Left ventricle myocardium inferior (tissue), 1 donor: ENCODE measurements around the gene G6PC3. TPM values are rescaled to one million over a fixed set of nuclear protein-coding genes. Genes with fewer than 3 reads are reported as not detected.
A peak's percentile ranks its signal among the peaks of the same experiment; 100 is the strongest.

Source experiments
- DNase-seq: peaks from one replicate; pipeline ENCODE4 v3.0.0-alpha.2; 2020
- H3K27ac ChIP-seq: fragments of 200-600 bp; replicated peaks from 2 replicates; pipeline ENCODE4 v1.8.0; 2021
- H3K27me3 ChIP-seq: fragments of 200-600 bp; 2 replicates; pipeline ENCODE4 v1.8.0; 2021; ENCODE audit warnings: low read depth
- H3K36me3 ChIP-seq: fragments of 200-600 bp; 2 replicates; pipeline ENCODE4 v1.8.0; 2021
- H3K4me1 ChIP-seq: fragments of 200-600 bp; 2 replicates; pipeline ENCODE4 v1.8.0; 2021
- H3K4me3 ChIP-seq: fragments of 200-600 bp; 2 replicates; pipeline ENCODE4 v1.8.0; 2021; ENCODE audit warnings: mild to moderate bottlenecking, moderate library complexity
- H3K9me3 ChIP-seq: fragments of 200-600 bp; replicated peaks from 2 replicates; pipeline ENCODE4 v1.8.0; 2021
- intact Hi-C: fragments of 100-400 bp; cut with micrococcal nuclease; formaldehyde crosslinking; loops from one replicate; pipeline ENCODE4 v1.11.0; 2022
- total RNA-seq: library from RNA; stranded (reverse); fragmentation: NEBNext Ultra II Directional; extraction: Animal tissue kit (Norgen Biotek cat#: 25700); gene quantifications from one replicate; pipeline ENCODE4 v1.2.1, GENCODE V29; 2021
- TF ChIP-seq, protein P1 (sequence below): fragments of 200-600 bp; IDR thresholded peaks from 2 replicates; pipeline ENCODE4 v1.8.0; 2021; ENCODE audit warnings: antibody characterized with exemption, mild to moderate bottlenecking, borderline replicate concordance
- donor health status: DM: no; HTN: yes; CAD: no; lungs with severe emphysema.

Gene G6PC3
- total RNA-seq, 1 donor from 2014 or later, result 29.3 TPM

DNA sequence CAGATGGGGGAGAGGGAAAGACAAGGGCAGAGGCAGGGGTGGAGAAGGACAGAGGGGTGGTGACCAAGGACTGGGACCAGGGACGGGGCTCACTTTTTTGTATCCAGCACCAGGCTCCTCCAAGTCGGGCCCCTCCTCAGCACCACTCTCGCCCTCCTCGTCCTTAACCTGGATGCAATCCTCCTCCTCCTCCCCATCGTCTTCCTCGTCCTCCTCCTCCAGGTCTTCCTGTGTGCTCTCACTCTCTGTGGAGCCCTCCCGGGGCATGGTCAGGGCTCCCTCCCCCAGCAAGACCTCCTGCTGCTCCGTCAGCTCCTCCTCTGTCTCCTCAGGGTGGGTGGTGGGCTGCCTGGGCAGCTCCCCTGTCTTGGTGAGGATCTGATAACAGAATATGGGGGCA is 16.8 kb downstream of the G6PC3 start:
- Histone ChIP-seq H3K4me1 (no peaks in the 10 kb centered on the region), H3K27me3 (no peaks in the 10 kb centered on the region), H3K36me3 (peaks cover 95% of the 10 kb centered on the region), H3K4me3 (no peak overlapping the region), H3K27ac (peak overlapping the region; percentile 16), H3K9me3 (no peaks in the 10 kb centered on the region)
- intact Hi-C loops, result no loop called here
- TF ChIP-seq, protein P1, sequence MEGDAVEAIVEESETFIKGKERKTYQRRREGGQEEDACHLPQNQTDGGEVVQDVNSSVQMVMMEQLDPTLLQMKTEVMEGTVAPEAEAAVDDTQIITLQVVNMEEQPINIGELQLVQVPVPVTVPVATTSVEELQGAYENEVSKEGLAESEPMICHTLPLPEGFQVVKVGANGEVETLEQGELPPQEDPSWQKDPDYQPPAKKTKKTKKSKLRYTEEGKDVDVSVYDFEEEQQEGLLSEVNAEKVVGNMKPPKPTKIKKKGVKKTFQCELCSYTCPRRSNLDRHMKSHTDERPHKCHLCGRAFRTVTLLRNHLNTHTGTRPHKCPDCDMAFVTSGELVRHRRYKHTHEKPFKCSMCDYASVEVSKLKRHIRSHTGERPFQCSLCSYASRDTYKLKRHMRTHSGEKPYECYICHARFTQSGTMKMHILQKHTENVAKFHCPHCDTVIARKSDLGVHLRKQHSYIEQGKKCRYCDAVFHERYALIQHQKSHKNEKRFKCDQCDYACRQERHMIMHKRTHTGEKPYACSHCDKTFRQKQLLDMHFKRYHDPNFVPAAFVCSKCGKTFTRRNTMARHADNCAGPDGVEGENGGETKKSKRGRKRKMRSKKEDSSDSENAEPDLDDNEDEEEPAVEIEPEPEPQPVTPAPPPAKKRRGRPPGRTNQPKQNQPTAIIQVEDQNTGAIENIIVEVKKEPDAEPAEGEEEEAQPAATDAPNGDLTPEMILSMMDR, result no peak
- no peak for DNase-seq

DNA sequence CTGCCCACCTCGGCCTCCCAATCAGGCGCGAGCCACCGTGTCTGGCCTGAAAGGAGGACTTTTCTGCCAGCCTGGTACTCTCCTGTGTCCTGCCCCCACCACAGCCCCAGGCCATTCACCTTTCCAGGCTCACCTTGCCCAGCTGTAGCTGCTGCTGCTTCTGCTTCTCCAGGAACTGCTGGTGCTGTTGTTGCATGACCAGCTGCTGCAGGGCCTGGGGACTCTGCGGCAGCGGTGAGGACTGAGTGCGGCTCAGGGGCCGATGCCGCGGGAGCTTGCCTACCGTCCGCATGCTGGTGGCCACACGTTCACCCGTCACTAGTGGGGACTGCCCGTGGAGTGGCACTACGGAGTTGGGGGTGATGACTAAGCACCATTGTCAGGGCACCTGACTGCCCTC is 17.7 kb downstream of the G6PC3 start:
- Histone ChIP-seq H3K27ac (no peak overlapping the region), H3K4me1 (no peaks in the 10 kb centered on the region), H3K9me3 (no peaks in the 10 kb centered on the region), H3K36me3 (peaks cover 95% of the 10 kb centered on the region), H3K27me3 (no peaks in the 10 kb centered on the region), H3K4me3 (no peak overlapping the region)
- intact Hi-C loops, result no loop called here
- TF ChIP-seq, protein P1, result no peak
- no peak for DNase-seq

GRCh38 chr17:44091200-44091997 is 20.9 kb downstream of the G6PC3 start:
- TF ChIP-seq, protein P1, result no peak
- intact Hi-C loops, result no loop called here

DNA sequence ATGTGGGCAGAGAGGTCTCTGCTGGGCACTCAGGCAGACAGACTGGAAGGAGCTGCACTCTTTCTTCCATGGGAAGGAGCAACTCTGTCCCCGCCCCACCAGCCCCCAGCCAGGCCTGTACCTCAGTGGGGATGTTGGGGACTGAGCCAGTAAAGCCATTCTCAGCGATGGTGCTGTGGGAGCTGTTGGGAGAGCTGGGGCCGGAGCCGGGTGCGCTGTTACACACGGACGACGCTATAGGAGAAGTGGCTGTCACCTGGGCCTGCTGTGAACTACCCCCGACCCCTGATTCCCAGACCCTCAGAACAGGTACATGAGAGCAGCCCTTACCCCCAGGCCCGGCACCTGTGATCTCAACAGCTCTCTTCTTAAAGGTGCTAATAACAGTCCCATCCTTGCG is 21.5 kb downstream of the G6PC3 start:
- TF ChIP-seq, protein P1, result no peak
- DNase-seq, result no peak
- H3K27me3 ChIP-seq, result no peaks in the 10 kb centered on the region
- no peak overlapping the region for H3K27ac ChIP-seq
- H3K9me3 ChIP-seq, result no peaks in the 10 kb centered on the region
- H3K4me3 ChIP-seq, result no peak overlapping the region
- intact Hi-C loops, result no loop called here
- peaks cover 37% of the 10 kb centered on the region for H3K4me1 ChIP-seq
- peaks cover 67% of the 10 kb centered on the region for H3K36me3 ChIP-seq

More at GRCh38 chr17:44091200-44091997, 20.9 kb downstream of the G6PC3 start:
- H3K27me3 ChIP-seq, result no peaks in the 10 kb centered on the region
- H3K36me3 ChIP-seq, result peaks cover 73% of the 10 kb centered on the region
- peaks cover 30% of the 10 kb centered on the region for H3K4me1 ChIP-seq
- DNase-seq, result no peak
- no peak overlapping the region for H3K27ac ChIP-seq
- H3K9me3 ChIP-seq, result no peaks in the 10 kb centered on the region
- H3K4me3 ChIP-seq, result no peak overlapping the region

DNA sequence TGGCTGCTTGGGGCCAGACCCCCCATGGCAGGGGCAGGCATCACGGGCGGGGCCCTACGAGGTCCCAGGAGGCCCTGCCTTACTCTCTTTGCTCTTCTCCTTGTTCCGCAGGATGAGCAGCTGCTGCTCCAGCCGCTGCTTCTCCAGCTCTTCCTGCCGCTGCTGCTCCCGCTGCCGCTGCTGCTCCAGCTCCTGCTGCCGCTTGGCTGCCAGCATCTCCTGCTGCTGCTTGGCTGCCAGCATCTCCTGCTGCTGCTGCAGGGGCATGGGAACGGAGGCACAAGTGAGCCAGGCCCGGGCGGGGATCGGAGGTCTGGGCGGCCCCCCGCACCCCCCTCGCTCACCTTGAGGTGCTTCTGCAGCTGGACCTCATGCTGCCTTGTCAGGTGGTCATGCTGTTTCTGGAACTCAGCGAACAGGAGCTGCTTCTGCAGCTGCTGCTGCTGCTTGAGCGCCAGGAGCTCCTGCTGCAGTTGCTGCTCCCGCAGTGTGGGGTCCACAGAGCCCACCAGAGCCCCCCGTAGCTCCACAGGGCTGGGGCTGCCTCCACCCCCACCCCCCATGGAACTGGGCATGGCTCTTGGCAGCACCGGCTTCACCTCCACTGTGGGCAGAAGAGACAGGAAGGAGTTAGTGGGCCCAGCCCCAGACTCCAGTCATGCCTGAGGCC is 22.8 kb downstream of the G6PC3 start:
- H3K27ac ChIP-seq, result no peak overlapping the region
- no peak overlapping the region for H3K4me3 ChIP-seq
- DNase-seq, result no peak
- TF ChIP-seq, protein P1, result no peak
- no peaks in the 10 kb centered on the region for H3K9me3 ChIP-seq
- no peaks in the 10 kb centered on the region for H3K27me3 ChIP-seq
- peaks cover 50% of the 10 kb centered on the region for H3K4me1 ChIP-seq
- intact Hi-C loops, result no loop called here
- peaks cover 53% of the 10 kb centered on the region for H3K36me3 ChIP-seq
